Measurements from ENCODE around the gene NWD2.

DNA sequence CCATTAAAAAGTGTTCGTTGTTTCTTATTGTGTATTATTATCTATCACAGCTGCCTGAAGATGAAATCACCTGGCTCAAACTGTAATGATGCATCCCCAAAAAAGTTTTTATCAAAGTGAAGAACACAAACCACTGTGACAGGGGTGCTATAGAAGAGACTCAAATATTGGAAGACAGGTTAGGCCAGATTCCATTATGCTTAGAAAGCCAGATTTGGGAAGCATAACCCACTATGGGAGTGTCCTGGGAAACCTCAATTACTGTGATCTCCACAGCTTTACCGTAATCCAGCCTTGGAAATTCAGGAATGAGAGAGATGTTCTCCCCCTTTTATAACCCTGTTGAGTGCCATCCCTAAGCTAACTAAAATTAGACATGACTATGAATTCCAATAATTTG is 114.2 kb downstream of the NWD2 start:
- TF ChIP-seq, protein P1, sequence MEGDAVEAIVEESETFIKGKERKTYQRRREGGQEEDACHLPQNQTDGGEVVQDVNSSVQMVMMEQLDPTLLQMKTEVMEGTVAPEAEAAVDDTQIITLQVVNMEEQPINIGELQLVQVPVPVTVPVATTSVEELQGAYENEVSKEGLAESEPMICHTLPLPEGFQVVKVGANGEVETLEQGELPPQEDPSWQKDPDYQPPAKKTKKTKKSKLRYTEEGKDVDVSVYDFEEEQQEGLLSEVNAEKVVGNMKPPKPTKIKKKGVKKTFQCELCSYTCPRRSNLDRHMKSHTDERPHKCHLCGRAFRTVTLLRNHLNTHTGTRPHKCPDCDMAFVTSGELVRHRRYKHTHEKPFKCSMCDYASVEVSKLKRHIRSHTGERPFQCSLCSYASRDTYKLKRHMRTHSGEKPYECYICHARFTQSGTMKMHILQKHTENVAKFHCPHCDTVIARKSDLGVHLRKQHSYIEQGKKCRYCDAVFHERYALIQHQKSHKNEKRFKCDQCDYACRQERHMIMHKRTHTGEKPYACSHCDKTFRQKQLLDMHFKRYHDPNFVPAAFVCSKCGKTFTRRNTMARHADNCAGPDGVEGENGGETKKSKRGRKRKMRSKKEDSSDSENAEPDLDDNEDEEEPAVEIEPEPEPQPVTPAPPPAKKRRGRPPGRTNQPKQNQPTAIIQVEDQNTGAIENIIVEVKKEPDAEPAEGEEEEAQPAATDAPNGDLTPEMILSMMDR (optimal IDR thresholded peaks at IDR 0.05 in 1 of 3, IDR thresholded peaks at IDR 0.05 in 1 of 3, conservative IDR thresholded peaks at IDR 0.05 in 1 of 3; ENCODE audit: extremely low read depth in 1 of 3, insufficient read depth in 2 of 3, low read length in 3 of 3) = no peak
- no peak for TF ChIP-seq EZH2 (IDR thresholded peaks at IDR 0.05; ENCODE audit: low read length)

Data from keratinocyte (primary cell).